Astrocyte (in vitro differentiated cells and primary cell): ENCODE results near the gene TMEM272. TPM values are rescaled to one million over a fixed set of nuclear protein-coding genes. Genes with fewer than 3 reads are reported as not detected.

Experiments used
- DNase-seq: peaks from one replicate; pipeline ENCODE4 v3.0.0-alpha.2; 2010; ENCODE audit warnings: low read depth
- FAIRE-seq: peaks from 2 replicates; lab custom pipeline; 2011; peaks lifted over from hg19 to GRCh38; lab: Jason Lieb, UNC
- H2AFZ ChIP-seq: 2 replicates; pipeline ENCODE4 v1.6.0; 2012; ENCODE audit warnings: low read depth, low read length, inconsistent platforms
- H3K27ac ChIP-seq: 2 replicates; pipeline ENCODE4 v1.5.1; 2011; ENCODE audit warnings: low read depth, low read length, inconsistent platforms
- H3K27me3 ChIP-seq: 2 replicates; pipeline ENCODE4 v1.6.0; 2011; ENCODE audit warnings: low read length, inconsistent platforms; ENCODE audit not compliant: insufficient read depth
- H3K36me3 ChIP-seq: 2 replicates; pipeline ENCODE4 v1.5.1; 2011; ENCODE audit warnings: low read length, inconsistent platforms; ENCODE audit not compliant: insufficient read depth
- H3K4me1 ChIP-seq: 2 replicates; pipeline ENCODE4 v1.5.1; 2011; ENCODE audit warnings: low read length, inconsistent platforms; ENCODE audit not compliant: insufficient read depth
- H3K4me2 ChIP-seq: 2 replicates; pipeline ENCODE4 v1.6.0; 2012; ENCODE audit warnings: low read length, inconsistent platforms
- H3K4me3 ChIP-seq: 2 replicates; pipeline ENCODE4 v1.5.1; 2011; ENCODE audit warnings: low read depth, mild to moderate bottlenecking, low read length, inconsistent platforms; ENCODE audit not compliant: insufficient read depth
- H3K79me2 ChIP-seq: 2 replicates; pipeline ENCODE4 v1.6.0; 2012; ENCODE audit warnings: mild to moderate bottlenecking, low read length, inconsistent platforms; ENCODE audit not compliant: insufficient read depth
- H3K9ac ChIP-seq: 2 replicates; pipeline ENCODE4 v1.6.0; 2012; ENCODE audit warnings: mild to moderate bottlenecking, low read length, inconsistent platforms
- H3K9me3 ChIP-seq: 2 replicates; pipeline ENCODE4 v1.5.1; 2012; ENCODE audit warnings: low read depth, mild to moderate bottlenecking, low read length, inconsistent platforms; ENCODE audit not compliant: insufficient read depth
- H4K20me1 ChIP-seq: 2 replicates; pipeline ENCODE4 v1.6.0; 2012; ENCODE audit warnings: low read length, inconsistent platforms; ENCODE audit not compliant: insufficient read depth
- H3K27ac Mint-ChIP-seq: one replicate; pipeline ENCODE4 v1.8.0; 2021; ENCODE audit warnings: mild to moderate bottlenecking, mixed read lengths; ENCODE audit not compliant: unreplicated experiment
- H3K27me3 Mint-ChIP-seq: one replicate; pipeline ENCODE4 v1.8.0; 2021; ENCODE audit warnings: low read depth, mixed read lengths; ENCODE audit not compliant: unreplicated experiment
- H3K36me3 Mint-ChIP-seq: one replicate; pipeline ENCODE4 v1.8.0; 2021; ENCODE audit warnings: low read depth, mixed read lengths; ENCODE audit not compliant: unreplicated experiment
- H3K4me1 Mint-ChIP-seq: one replicate; pipeline ENCODE4 v1.8.0; 2021; ENCODE audit warnings: low read depth, mixed read lengths; ENCODE audit not compliant: unreplicated experiment
- H3K4me3 Mint-ChIP-seq: one replicate; pipeline ENCODE4 v1.8.0; 2021; ENCODE audit warnings: mild to moderate bottlenecking, moderate library complexity, mixed read lengths; ENCODE audit not compliant: unreplicated experiment
- H3K9me3 Mint-ChIP-seq: one replicate; pipeline ENCODE4 v1.8.0; 2021; ENCODE audit warnings: mild to moderate bottlenecking, mixed read lengths; ENCODE audit not compliant: unreplicated experiment
- CTCF ChIP-seq: IDR thresholded peaks from 2 replicates; pipeline ENCODE4 v1.5.1; 2011; ENCODE audit warnings: low read depth, mild to moderate bottlenecking, inconsistent platforms, low read length, moderate library complexity; ENCODE audit not compliant: insufficient read depth
- EZH2 ChIP-seq: IDR thresholded peaks from 2 replicates; pipeline ENCODE4 v1.6.1; 2012; ENCODE audit warnings: mild to moderate bottlenecking, low read length, inconsistent platforms; ENCODE audit not compliant: insufficient read depth
- total RNA-seq: library from RNA; stranded (reverse); gene quantifications from 2 replicates; pipeline ENCODE4 v1.2.1, GENCODE V29; 2021

The TMEM272 gene
- total RNA-seq, 1 donor from 2014 or later, result 0.05 TPM

GRCh38 chr13:51867062-51867461 lies 22.1 kb upstream of the TMEM272 start:
- Mint-ChIP-seq H3K36me3 (peaks cover 2% of the 10 kb centered on the region), H3K27ac (no peak overlapping the region), H3K4me3 (no peak overlapping the region), H3K4me1 (no peaks in the 10 kb centered on the region), H3K27me3 (peaks cover 7% of the 10 kb centered on the region), H3K9me3 (peaks cover 2% of the 10 kb centered on the region)
- Histone ChIP-seq H3K79me2 (no peaks in the 10 kb centered on the region), H3K9me3 (no peaks in the 10 kb centered on the region), H3K36me3 (no peaks in the 10 kb centered on the region), H3K4me3 (no peak overlapping the region), H3K4me1 (no peaks in the 10 kb centered on the region), H3K27me3 (peaks cover 6% of the 10 kb centered on the region), H4K20me1 (no peaks in the 10 kb centered on the region), H2AFZ (no peak overlapping the region), H3K9ac (no peak overlapping the region), H3K27ac (no peak overlapping the region), H3K4me2 (no peak overlapping the region)
- FAIRE-seq, result no peak
- TF ChIP-seq CTCF, result no peak
- TF ChIP-seq EZH2, result no peak
- DNase-seq, result no peak

GRCh38 chr13:51865838-51866237 lies 20.9 kb upstream of the TMEM272 start:
- Histone ChIP-seq H3K79me2 (no peaks in the 10 kb centered on the region), H3K4me2 (no peak overlapping the region), H3K9me3 (no peaks in the 10 kb centered on the region), H3K27ac (no peak overlapping the region), H2AFZ (no peak overlapping the region), H3K4me3 (no peak overlapping the region), H3K27me3 (peaks cover 3% of the 10 kb centered on the region), H3K4me1 (no peaks in the 10 kb centered on the region), H4K20me1 (no peaks in the 10 kb centered on the region), H3K9ac (no peak overlapping the region), H3K36me3 (no peaks in the 10 kb centered on the region)
- TF ChIP-seq CTCF, result no peak
- TF ChIP-seq EZH2, result no peak
- Mint-ChIP-seq H3K4me1 (peaks cover 6% of the 10 kb centered on the region), H3K9me3 (peaks cover 2% of the 10 kb centered on the region), H3K36me3 (peaks cover 2% of the 10 kb centered on the region), H3K27ac (no peak overlapping the region), H3K4me3 (no peak overlapping the region), H3K27me3 (peaks cover 7% of the 10 kb centered on the region)
- FAIRE-seq (no peak), DNase-seq (no peak)

GRCh38 chr13:51862957-51863356 lies 18.0 kb upstream of the TMEM272 start:
- Mint-ChIP-seq H3K9me3 (peaks cover 2% of the 10 kb centered on the region), H3K27ac (no peak overlapping the region), H3K4me1 (peaks cover 6% of the 10 kb centered on the region), H3K36me3 (peaks cover 2% of the 10 kb centered on the region), H3K4me3 (no peak overlapping the region), H3K27me3 (peaks cover under 1% of the 10 kb centered on the region)
- Histone ChIP-seq H2AFZ (no peak overlapping the region), H3K9ac (no peak overlapping the region), H3K27me3 (no peaks in the 10 kb centered on the region), H4K20me1 (no peaks in the 10 kb centered on the region), H3K4me2 (no peak overlapping the region), H3K9me3 (no peaks in the 10 kb centered on the region), H3K36me3 (no peaks in the 10 kb centered on the region), H3K4me1 (no peaks in the 10 kb centered on the region), H3K4me3 (no peak overlapping the region), H3K27ac (no peak overlapping the region), H3K79me2 (no peaks in the 10 kb centered on the region)
- no peak for DNase-seq
- no peak for TF ChIP-seq EZH2
- TF ChIP-seq CTCF, result no peak
- FAIRE-seq, result no peak
